HEK293 (cell line): Measurements from ENCODE around the gene CALHM3.

ENCODE experiments used
- CTCF ChIA-PET: fragments of 350-600 bp; formaldehyde crosslinking; extraction: SDS; loops from one replicate; lab custom pipeline; 2021; ENCODE audit warnings: antibody characterized with exemption; lab: Yijun Ruan, JAX
- POLR2A ChIA-PET: fragments of 300-600 bp; formaldehyde crosslinking; extraction: SDS; loops from one replicate; lab custom pipeline; 2020; ENCODE audit warnings: antibody characterized with exemption, inconsistent platforms; lab: Yijun Ruan, JAX
- H3K27ac ChIP-seq: fragments of 200-500 bp; sonication (Bioruptor generic); 2 replicates; pipeline ENCODE4 v1.5.1; 2014; ENCODE audit warnings: low read depth, low read length, control low read depth, inconsistent platforms; ENCODE audit errors: extremely low read depth
- H3K36me3 ChIP-seq, 2 experiments: fragments of 200-500 bp in 1 of 2; sonication (Bioruptor generic) in 1 of 2; 1 replicate in 1 of 2; 2 replicates in 1 of 2; pipeline ENCODE4 v1.5.1; 2014 to 2017; ENCODE audit warnings: inconsistent platforms in 2 of 2, low read length in 2 of 2; ENCODE audit not compliant: control insufficient read depth in 2 of 2, insufficient read depth in 1 of 2
- H3K4me1 ChIP-seq: fragments of 200-500 bp; sonication (Bioruptor generic); 2 replicates; pipeline ENCODE4 v1.5.1; 2014; ENCODE audit warnings: mild to moderate bottlenecking, low read length, inconsistent platforms; ENCODE audit not compliant: control insufficient read depth, insufficient read depth
- H3K4me3 ChIP-seq: 2 replicates; pipeline ENCODE4 v1.5.1; 2011; ENCODE audit warnings: low read depth, mild to moderate bottlenecking, control low read depth, low read length, moderate library complexity
- H3K9me3 ChIP-seq: fragments of 200-500 bp; sonication (Bioruptor generic); 2 replicates; pipeline ENCODE4 v1.5.1; 2014; ENCODE audit warnings: low read depth, low read length, inconsistent platforms; ENCODE audit not compliant: control insufficient read depth, insufficient read depth
- GLIS1 ChIP-seq: fragments of 450-650 bp; formaldehyde crosslinking; IDR thresholded peaks from 2 replicates; pipeline ENCODE4 v1.5.1; 2016; ENCODE audit warnings: missing biosample characterization, missing genetic modification characterization
- SP3 ChIP-seq: fragments of 450-650 bp; formaldehyde crosslinking; IDR thresholded peaks from 2 replicates; pipeline ENCODE4 v1.5.1; 2016; ENCODE audit warnings: missing biosample characterization, missing genetic modification characterization
- SP7 ChIP-seq: fragments of 450-650 bp; formaldehyde crosslinking; IDR thresholded peaks from 2 replicates; pipeline ENCODE4 v1.5.1; 2016; ENCODE audit warnings: missing biosample characterization, missing genetic modification characterization
- ZFHX2 ChIP-seq: fragments of 450-650 bp; formaldehyde crosslinking; conservative IDR thresholded peaks from 2 replicates; pipeline ENCODE4 v1.5.1; 2016; ENCODE audit warnings: missing biosample characterization, missing genetic modification characterization
- ZIC2 ChIP-seq: fragments of 450-650 bp; formaldehyde crosslinking; IDR thresholded peaks from 2 replicates; pipeline ENCODE4 v1.5.1; 2016; ENCODE audit warnings: missing biosample characterization, missing genetic modification characterization
- ZNF157 ChIP-seq: fragments of 450-650 bp; formaldehyde crosslinking; IDR thresholded peaks from 2 replicates; pipeline ENCODE4 v1.5.1; 2016; ENCODE audit warnings: missing biosample characterization, missing genetic modification characterization
- ZNF239 ChIP-seq: fragments of 450-650 bp; formaldehyde crosslinking; IDR thresholded peaks from 2 replicates; pipeline ENCODE4 v1.5.1; 2016; ENCODE audit warnings: missing biosample characterization, missing genetic modification characterization
- ZNF24 ChIP-seq: fragments of 450-650 bp; formaldehyde crosslinking; IDR thresholded peaks from 2 replicates; pipeline ENCODE4 v1.5.1; 2016; ENCODE audit warnings: missing biosample characterization, missing genetic modification characterization
- ZNF266 ChIP-seq: fragments of 450-650 bp; formaldehyde crosslinking; IDR thresholded peaks from 2 replicates; pipeline ENCODE4 v1.5.1; 2016; ENCODE audit warnings: missing biosample characterization, missing genetic modification characterization, low read depth
- ZNF274 ChIP-seq, 2 experiments: fragments of 200-500 bp in 1 of 2; fragments of 450-650 bp in 1 of 2; sonication (Bioruptor generic) in 1 of 2; formaldehyde crosslinking in 1 of 2; IDR thresholded peaks; 2 replicates each; pipeline versions ENCODE4 v1.5.1 to v1.6.1; 2014 to 2016; ENCODE audit warnings: borderline replicate concordance in 1 of 2, inconsistent platforms in 1 of 2, low read length in 1 of 2, missing biosample characterization in 1 of 2, missing genetic modification characterization in 1 of 2
- ZNF335 ChIP-seq: fragments of 450-650 bp; formaldehyde crosslinking; conservative IDR thresholded peaks from 2 replicates; pipeline ENCODE4 v1.5.1; 2016; ENCODE audit warnings: missing biosample characterization, missing genetic modification characterization
- ZNF501 ChIP-seq: fragments of 450-650 bp; formaldehyde crosslinking; IDR thresholded peaks from 2 replicates; pipeline ENCODE4 v1.5.1; 2016; ENCODE audit warnings: missing biosample characterization, missing genetic modification characterization
- ZNF514 ChIP-seq: fragments of 450-650 bp; formaldehyde crosslinking; IDR thresholded peaks from 2 replicates; pipeline ENCODE4 v1.5.1; 2016; ENCODE audit warnings: missing biosample characterization, missing genetic modification characterization
- ZNF521 ChIP-seq: fragments of 450-650 bp; formaldehyde crosslinking; IDR thresholded peaks from 2 replicates; pipeline ENCODE4 v1.5.1; 2017; ENCODE audit warnings: missing biosample characterization, mild to moderate bottlenecking, missing genetic modification characterization
- ZNF610 ChIP-seq: fragments of 450-650 bp; formaldehyde crosslinking; IDR thresholded peaks from 2 replicates; pipeline ENCODE4 v1.5.1; 2016; ENCODE audit warnings: missing biosample characterization, missing genetic modification characterization, borderline replicate concordance
- ZNF837 ChIP-seq: fragments of 450-650 bp; formaldehyde crosslinking; IDR thresholded peaks from 2 replicates; pipeline ENCODE4 v1.5.1; 2016; ENCODE audit warnings: missing biosample characterization, missing genetic modification characterization
- ZSCAN16 ChIP-seq: fragments of 450-650 bp; formaldehyde crosslinking; IDR thresholded peaks from 2 replicates; pipeline ENCODE4 v1.5.1; 2016; ENCODE audit warnings: missing biosample characterization, missing genetic modification characterization
- ZSCAN23 ChIP-seq: fragments of 450-650 bp; formaldehyde crosslinking; IDR thresholded peaks from 2 replicates; pipeline ENCODE4 v1.5.1; 2016; ENCODE audit warnings: missing biosample characterization, missing genetic modification characterization
- TF ChIP-seq, protein P1 (sequence below): fragments of 450-650 bp; formaldehyde crosslinking; IDR thresholded peaks from 2 replicates; pipeline ENCODE4 v1.5.1; 2016; ENCODE audit warnings: missing biosample characterization, missing genetic modification characterization
- TF ChIP-seq, protein P2 (sequence below): fragments of 450-650 bp; formaldehyde crosslinking; IDR thresholded peaks from 2 replicates; pipeline ENCODE4 v1.5.1; 2016; ENCODE audit warnings: missing biosample characterization, missing genetic modification characterization, borderline replicate concordance
- TF ChIP-seq, protein P3 (sequence below): fragments of 450-650 bp; formaldehyde crosslinking; IDR thresholded peaks from 2 replicates; pipeline ENCODE4 v1.5.1; 2016; ENCODE audit warnings: missing biosample characterization, missing genetic modification characterization
- TF ChIP-seq, protein P4 (sequence below): fragments of 450-650 bp; formaldehyde crosslinking; IDR thresholded peaks from 2 replicates; pipeline ENCODE4 v1.5.1; 2017; ENCODE audit warnings: missing biosample characterization, missing genetic modification characterization
- TF ChIP-seq, protein P5 (sequence below): fragments of 450-650 bp; formaldehyde crosslinking; IDR thresholded peaks from 2 replicates; pipeline ENCODE4; 2016; ENCODE audit warnings: missing biosample characterization, missing genetic modification characterization

CALHM3 gene

DNA sequence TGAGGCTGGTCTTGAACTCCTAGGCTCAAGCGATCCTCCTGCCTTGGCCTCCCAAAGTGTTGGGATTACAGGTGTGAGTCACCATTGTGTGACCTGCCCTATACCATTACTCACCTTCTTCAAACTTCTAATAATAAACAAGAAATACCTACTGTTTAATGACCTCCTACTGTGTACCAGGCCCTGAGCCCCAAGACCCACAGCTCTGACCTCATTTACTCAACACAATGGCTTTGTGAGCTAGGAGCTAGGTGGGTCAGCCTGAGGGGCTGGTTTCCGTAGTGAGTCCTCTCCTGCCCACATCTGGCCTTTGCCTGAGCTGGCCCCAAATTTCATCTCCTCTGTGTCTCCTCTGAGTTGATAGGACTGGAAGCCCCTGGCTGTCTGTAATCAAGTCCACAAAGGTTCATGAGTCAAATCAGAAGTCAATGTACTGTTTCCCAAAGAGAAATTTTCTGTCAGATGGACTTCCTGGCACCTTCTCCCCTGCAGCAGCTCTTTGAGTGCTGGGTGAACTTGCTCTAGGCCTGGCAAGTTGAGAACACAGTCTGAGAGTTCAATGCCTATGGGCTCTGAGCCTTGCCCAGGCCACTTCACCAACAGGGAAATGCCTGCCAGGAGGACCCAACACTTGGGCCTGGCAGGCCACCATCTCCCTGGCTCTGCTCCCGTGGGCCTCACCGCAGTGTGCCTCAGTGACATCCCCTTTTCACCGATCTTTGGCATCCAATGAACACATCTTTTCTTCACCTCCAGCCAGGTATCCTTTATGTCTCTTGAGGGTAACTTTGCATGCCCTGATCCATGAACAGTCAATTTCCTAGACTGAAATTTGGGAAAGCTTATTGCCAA is 38.4 kb upstream of the CALHM3 start (continued):
- TF ChIP-seq ZSCAN23 (tag by site-specific recombination) (no peak), ZIC2 (0 out of 2 replicates have a peak, but pooled peaks have one; percentile 19), SP7 (tag by site-specific recombination) (peak; percentile 54; the same call in 1 of the 2 replicates), SP3 (tag by site-specific recombination) (0 out of 2 replicates have a peak, but pooled peaks have one; percentile 26)
- TF ChIP-seq, protein P1, sequence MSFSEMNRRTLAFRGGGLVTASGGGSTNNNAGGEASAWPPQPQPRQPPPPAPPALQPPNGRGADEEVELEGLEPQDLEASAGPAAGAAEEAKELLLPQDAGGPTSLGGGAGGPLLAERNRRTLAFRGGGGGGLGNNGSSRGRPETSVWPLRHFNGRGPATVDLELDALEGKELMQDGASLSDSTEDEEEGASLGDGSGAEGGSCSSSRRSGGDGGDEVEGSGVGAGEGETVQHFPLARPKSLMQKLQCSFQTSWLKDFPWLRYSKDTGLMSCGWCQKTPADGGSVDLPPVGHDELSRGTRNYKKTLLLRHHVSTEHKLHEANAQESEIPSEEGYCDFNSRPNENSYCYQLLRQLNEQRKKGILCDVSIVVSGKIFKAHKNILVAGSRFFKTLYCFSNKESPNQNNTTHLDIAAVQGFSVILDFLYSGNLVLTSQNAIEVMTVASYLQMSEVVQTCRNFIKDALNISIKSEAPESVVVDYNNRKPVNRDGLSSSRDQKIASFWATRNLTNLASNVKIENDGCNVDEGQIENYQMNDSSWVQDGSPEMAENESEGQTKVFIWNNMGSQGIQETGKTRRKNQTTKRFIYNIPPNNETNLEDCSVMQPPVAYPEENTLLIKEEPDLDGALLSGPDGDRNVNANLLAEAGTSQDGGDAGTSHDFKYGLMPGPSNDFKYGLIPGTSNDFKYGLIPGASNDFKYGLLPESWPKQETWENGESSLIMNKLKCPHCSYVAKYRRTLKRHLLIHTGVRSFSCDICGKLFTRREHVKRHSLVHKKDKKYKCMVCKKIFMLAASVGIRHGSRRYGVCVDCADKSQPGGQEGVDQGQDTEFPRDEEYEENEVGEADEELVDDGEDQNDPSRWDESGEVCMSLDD (tag by site-specific recombination), result no peak

DNA sequence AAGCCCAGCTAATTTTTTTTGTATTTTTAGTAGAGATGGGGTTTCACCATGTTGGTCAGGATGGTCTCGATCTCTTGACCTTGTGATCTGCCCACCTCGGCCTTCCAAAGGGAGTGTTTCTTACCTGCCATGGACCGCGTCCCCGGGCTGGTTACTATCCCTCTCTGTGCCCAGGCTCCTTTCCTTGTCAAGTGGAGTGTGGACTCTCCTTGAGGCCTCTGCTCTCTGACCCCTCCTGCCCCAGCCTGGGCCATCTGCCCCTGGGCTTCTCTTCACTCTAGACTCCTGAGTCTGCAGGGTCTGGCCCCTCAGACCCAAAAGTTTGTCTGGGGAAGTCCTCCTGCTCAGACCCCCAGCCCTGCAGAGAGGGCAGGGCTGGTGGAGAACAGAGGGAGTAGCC is 35.2 kb upstream of the CALHM3 start:
- no peak overlapping the region for H3K27ac ChIP-seq
- H3K4me1 ChIP-seq, result no peaks in the 10 kb centered on the region
- ChIA-PET CTCF (interaction anchor here (1.4 kb wide), 1 partner anchor 9 kb away, joined by 4 read pairs; no protein-coding TSS in a partner anchor), POLR2A (no interaction called here)
- H3K4me3 ChIP-seq, result no peak overlapping the region
- no peaks in the 10 kb centered on the region for H3K9me3 ChIP-seq
- H3K36me3 ChIP-seq, result no peaks in the 10 kb centered on the region
- TF ChIP-seq ZNF501 (tag by site-specific recombination) (no peak), ZNF610 (tag by site-specific recombination) (no peak), ZNF239 (tag by site-specific recombination) (no peak), GLIS1 (tag by site-specific recombination) (no peak), ZNF514 (no peak), ZNF266 (tag by site-specific recombination) (no peak), ZNF521 (no peak), ZNF335 (tag by site-specific recombination) (no peak), ZNF24 (tag by site-specific recombination) (no peak), ZSCAN16 (tag by site-specific recombination) (no peak), ZFHX2 (tag by site-specific recombination) (no peak), ZNF274 (IDR thresholded peaks at IDR 0.05; ENCODE audit: low read length) (no peak), ZNF274 (tag by site-specific recombination; IDR thresholded peaks at IDR 0.05; ENCODE audit: borderline replicate concordance) (no peak), ZNF157 (tag by site-specific recombination) (no peak), ZNF837 (no peak)
- TF ChIP-seq, protein P2, sequence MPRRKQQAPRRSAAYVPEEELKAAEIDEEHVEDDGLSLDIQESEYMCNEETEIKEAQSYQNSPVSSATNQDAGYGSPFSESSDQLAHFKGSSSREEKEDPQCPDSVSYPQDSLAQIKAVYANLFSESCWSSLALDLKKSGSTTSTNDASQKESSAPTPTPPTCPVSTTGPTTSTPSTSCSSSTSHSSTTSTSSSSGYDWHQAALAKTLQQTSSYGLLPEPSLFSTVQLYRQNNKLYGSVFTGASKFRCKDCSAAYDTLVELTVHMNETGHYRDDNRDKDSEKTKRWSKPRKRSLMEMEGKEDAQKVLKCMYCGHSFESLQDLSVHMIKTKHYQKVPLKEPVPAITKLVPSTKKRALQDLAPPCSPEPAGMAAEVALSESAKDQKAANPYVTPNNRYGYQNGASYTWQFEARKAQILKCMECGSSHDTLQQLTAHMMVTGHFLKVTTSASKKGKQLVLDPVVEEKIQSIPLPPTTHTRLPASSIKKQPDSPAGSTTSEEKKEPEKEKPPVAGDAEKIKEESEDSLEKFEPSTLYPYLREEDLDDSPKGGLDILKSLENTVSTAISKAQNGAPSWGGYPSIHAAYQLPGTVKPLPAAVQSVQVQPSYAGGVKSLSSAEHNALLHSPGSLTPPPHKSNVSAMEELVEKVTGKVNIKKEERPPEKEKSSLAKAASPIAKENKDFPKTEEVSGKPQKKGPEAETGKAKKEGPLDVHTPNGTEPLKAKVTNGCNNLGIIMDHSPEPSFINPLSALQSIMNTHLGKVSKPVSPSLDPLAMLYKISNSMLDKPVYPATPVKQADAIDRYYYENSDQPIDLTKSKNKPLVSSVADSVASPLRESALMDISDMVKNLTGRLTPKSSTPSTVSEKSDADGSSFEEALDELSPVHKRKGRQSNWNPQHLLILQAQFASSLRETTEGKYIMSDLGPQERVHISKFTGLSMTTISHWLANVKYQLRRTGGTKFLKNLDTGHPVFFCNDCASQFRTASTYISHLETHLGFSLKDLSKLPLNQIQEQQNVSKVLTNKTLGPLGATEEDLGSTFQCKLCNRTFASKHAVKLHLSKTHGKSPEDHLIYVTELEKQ, result no peak
- TF ChIP-seq, protein P3, sequence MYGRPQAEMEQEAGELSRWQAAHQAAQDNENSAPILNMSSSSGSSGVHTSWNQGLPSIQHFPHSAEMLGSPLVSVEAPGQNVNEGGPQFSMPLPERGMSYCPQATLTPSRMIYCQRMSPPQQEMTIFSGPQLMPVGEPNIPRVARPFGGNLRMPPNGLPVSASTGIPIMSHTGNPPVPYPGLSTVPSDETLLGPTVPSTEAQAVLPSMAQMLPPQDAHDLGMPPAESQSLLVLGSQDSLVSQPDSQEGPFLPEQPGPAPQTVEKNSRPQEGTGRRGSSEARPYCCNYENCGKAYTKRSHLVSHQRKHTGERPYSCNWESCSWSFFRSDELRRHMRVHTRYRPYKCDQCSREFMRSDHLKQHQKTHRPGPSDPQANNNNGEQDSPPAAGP (tag by site-specific recombination), result no peak
- TF ChIP-seq, protein P4, sequence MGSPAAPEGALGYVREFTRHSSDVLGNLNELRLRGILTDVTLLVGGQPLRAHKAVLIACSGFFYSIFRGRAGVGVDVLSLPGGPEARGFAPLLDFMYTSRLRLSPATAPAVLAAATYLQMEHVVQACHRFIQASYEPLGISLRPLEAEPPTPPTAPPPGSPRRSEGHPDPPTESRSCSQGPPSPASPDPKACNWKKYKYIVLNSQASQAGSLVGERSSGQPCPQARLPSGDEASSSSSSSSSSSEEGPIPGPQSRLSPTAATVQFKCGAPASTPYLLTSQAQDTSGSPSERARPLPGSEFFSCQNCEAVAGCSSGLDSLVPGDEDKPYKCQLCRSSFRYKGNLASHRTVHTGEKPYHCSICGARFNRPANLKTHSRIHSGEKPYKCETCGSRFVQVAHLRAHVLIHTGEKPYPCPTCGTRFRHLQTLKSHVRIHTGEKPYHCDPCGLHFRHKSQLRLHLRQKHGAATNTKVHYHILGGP (tag by site-specific recombination), result no peak
- TF ChIP-seq, protein P5, sequence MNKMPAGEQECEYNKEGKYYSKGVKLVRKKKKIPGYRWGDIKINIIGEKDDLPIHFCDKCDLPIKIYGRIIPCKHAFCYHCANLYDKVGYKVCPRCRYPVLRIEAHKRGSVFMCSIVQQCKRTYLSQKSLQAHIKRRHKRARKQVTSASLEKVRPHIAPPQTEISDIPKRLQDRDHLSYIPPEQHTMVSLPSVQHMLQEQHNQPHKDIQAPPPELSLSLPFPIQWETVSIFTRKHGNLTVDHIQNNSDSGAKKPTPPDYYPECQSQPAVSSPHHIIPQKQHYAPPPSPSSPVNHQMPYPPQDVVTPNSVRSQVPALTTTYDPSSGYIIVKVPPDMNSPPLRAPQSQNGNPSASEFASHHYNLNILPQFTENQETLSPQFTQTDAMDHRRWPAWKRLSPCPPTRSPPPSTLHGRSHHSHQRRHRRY, result no peak
